Osteoblast (primary cell): ENCODE measurements around the gene LIN7B. TPM values are rescaled to one million over a fixed set of nuclear protein-coding genes. Genes with fewer than 3 reads are reported as not detected.

Experiments used
- DNase-seq: peaks from one replicate; pipeline ENCODE4 v3.0.0; 2011; ENCODE audit warnings: low spot score, mixed read lengths; ENCODE audit not compliant: insufficient read length; ENCODE audit errors: missing footprints
- H2AFZ ChIP-seq: 2 replicates; pipeline ENCODE4 v1.6.0; 2011; ENCODE audit warnings: mild to moderate bottlenecking, low read length
- H3K27ac ChIP-seq: 2 replicates; pipeline ENCODE4 v1.5.1; 2011; ENCODE audit warnings: mild to moderate bottlenecking, low read depth, low read length, moderate library complexity
- H3K27me3 ChIP-seq: 2 replicates; pipeline ENCODE4 v1.6.0; 2012; ENCODE audit warnings: mild to moderate bottlenecking, control low read depth, inconsistent platforms, low read length, moderate library complexity; ENCODE audit not compliant: insufficient read depth
- H3K36me3 ChIP-seq: 2 replicates; pipeline ENCODE4 v1.5.1; 2011; ENCODE audit warnings: mild to moderate bottlenecking, low read length, control low read depth, moderate library complexity; ENCODE audit not compliant: insufficient read depth
- H3K4me1 ChIP-seq: 2 replicates; pipeline ENCODE4 v1.5.1; 2011; ENCODE audit warnings: mild to moderate bottlenecking, low read length, control low read depth, moderate library complexity; ENCODE audit not compliant: insufficient read depth
- H3K4me2 ChIP-seq: 2 replicates; pipeline ENCODE4 v1.6.0; 2011; ENCODE audit warnings: mild to moderate bottlenecking, low read length; ENCODE audit not compliant: insufficient read depth
- H3K4me3 ChIP-seq: fragments of 200-600 bp; sonication (generic); 3 replicates; pipeline ENCODE4 v1.5.1; 2012; ENCODE audit warnings: mild to moderate bottlenecking, low read length, inconsistent platforms; ENCODE audit not compliant: insufficient read depth
- H3K79me2 ChIP-seq: 2 replicates; pipeline ENCODE4 v1.6.0; 2012; ENCODE audit warnings: mild to moderate bottlenecking, low read length, control low read depth, inconsistent platforms; ENCODE audit not compliant: insufficient read depth
- H3K9me3 ChIP-seq: 2 replicates; pipeline ENCODE4 v1.5.1; 2011; ENCODE audit warnings: low read depth, low read length, control low read depth
- H4K20me1 ChIP-seq: 2 replicates; pipeline ENCODE4 v1.6.0; 2012; ENCODE audit warnings: mild to moderate bottlenecking, low read length, control low read depth; ENCODE audit not compliant: insufficient read depth
- CTCF ChIP-seq: IDR thresholded peaks from 2 replicates; pipeline ENCODE4 v1.5.1; 2011; ENCODE audit warnings: mild to moderate bottlenecking, low read depth, low read length, moderate library complexity; ENCODE audit errors: extremely low read depth
- total RNA-seq: library from RNA; depleted of rRNA; stranded (reverse); fragments of >200 nt; gene quantifications from 2 replicates; pipeline ENCODE4 v1.2.3, GENCODE V29; 2012

LIN7B gene
- total RNA-seq, 1 donor: 6.2 TPM

GRCh38 chr19:49129238-49129583 lies 15.0 kb downstream of the LIN7B start:
- Histone ChIP-seq H3K79me2 (no peaks in the 10 kb centered on the region), H3K36me3 (no peaks in the 10 kb centered on the region), H4K20me1 (no peaks in the 10 kb centered on the region), H3K4me2 (peak overlapping the region; percentile 88), H3K27ac (no peak overlapping the region), H3K27me3 (no peaks in the 10 kb centered on the region), H3K4me3 (peak overlapping the region; percentile 34), H3K9me3 (no peaks in the 10 kb centered on the region), H3K4me1 (peaks cover 4% of the 10 kb centered on the region), H2AFZ (no peak overlapping the region)
- no peak for TF ChIP-seq CTCF
- DNase-seq: peak; percentile 74

- Histone ChIP-seq H3K4me2 (no peak overlapping the region), H3K27ac (no peak overlapping the region)
- no peak for TF ChIP-seq CTCF
These were observed 16.2 kb downstream of the LIN7B start for GRCh38 chr19:49130325-49130724.

GRCh38 chr19:49132974-49133609 lies 18.9 kb downstream of the LIN7B start:
- H3K36me3 ChIP-seq: no peaks in the 10 kb centered on the region
- no peak overlapping the region for H3K27ac ChIP-seq
- H4K20me1 ChIP-seq: no peaks in the 10 kb centered on the region
- no peak for TF ChIP-seq CTCF
- no peak overlapping the region for H3K4me2 ChIP-seq
- H2AFZ ChIP-seq: no peak overlapping the region
- DNase-seq: peak; percentile 44
- H3K79me2 ChIP-seq: no peaks in the 10 kb centered on the region
- H3K9me3 ChIP-seq: no peaks in the 10 kb centered on the region
- H3K27me3 ChIP-seq: no peaks in the 10 kb centered on the region
- H3K4me3 ChIP-seq: no peak overlapping the region
- H3K4me1 ChIP-seq: no peaks in the 10 kb centered on the region

More at GRCh38 chr19:49130325-49130724, 16.2 kb downstream of the LIN7B start:
- H3K79me2 ChIP-seq: no peaks in the 10 kb centered on the region
- H3K9me3 ChIP-seq: no peaks in the 10 kb centered on the region
- peaks cover 4% of the 10 kb centered on the region for H3K4me1 ChIP-seq
- no peak for DNase-seq
- no peaks in the 10 kb centered on the region for H3K36me3 ChIP-seq
- H4K20me1 ChIP-seq: no peaks in the 10 kb centered on the region
- no peak overlapping the region for H3K4me3 ChIP-seq
- H2AFZ ChIP-seq: no peak overlapping the region
- no peaks in the 10 kb centered on the region for H3K27me3 ChIP-seq

- Histone ChIP-seq H3K36me3 (no peaks in the 10 kb centered on the region), H3K9me3 (no peaks in the 10 kb centered on the region), H3K27ac (no peak overlapping the region), H2AFZ (no peak overlapping the region), H3K4me1 (no peaks in the 10 kb centered on the region), H3K4me2 (no peak overlapping the region), H4K20me1 (no peaks in the 10 kb centered on the region), H3K27me3 (no peaks in the 10 kb centered on the region), H3K4me3 (peak overlapping the region; percentile 10), H3K79me2 (no peaks in the 10 kb centered on the region)
- no peak for TF ChIP-seq CTCF
- peak; percentile 92 for DNase-seq
These were observed 19.7 kb downstream of the LIN7B start for GRCh38 chr19:49133621-49134454.
